ENCODE data around the gene DIP2C.

DIP2C gene

DNA sequence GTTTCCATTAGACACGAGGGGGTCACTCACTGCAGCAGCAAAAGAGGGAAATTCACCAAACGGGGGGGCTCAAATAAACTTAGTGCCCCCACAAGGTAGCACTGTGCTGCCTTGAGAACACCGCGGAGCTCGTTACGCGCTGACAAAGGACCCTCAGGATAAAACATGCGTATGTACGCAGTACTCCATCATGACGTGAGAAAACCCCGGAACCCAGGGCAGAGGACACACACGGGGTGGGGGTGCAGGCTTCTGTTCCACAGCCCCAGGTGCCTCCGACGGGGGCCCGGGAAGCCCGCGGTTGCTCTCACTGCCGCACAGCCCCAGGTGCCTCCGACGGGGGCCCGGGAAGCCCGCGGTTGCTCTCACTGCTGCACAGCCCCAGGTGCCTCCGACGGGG is 321.8 kb downstream of the DIP2C start:
- Histone ChIP-seq H3K27me3 (replicated peaks; ENCODE audit: control insufficient read depth, insufficient read depth, low read length) (no peaks in the 10 kb centered on the region; the same call in 1 of the 2 replicates), H3K4me3 (replicated peaks; ENCODE audit: low read depth, low read length) (no peak overlapping the region), H3K36me3 (ENCODE audit: control insufficient read depth, insufficient read depth, low read length) (no peaks in the 10 kb centered on the region)
- no peak for DNase-seq (ENCODE audit: extremely low read depth, insufficient read length)
- TF ChIP-seq, protein P1, sequence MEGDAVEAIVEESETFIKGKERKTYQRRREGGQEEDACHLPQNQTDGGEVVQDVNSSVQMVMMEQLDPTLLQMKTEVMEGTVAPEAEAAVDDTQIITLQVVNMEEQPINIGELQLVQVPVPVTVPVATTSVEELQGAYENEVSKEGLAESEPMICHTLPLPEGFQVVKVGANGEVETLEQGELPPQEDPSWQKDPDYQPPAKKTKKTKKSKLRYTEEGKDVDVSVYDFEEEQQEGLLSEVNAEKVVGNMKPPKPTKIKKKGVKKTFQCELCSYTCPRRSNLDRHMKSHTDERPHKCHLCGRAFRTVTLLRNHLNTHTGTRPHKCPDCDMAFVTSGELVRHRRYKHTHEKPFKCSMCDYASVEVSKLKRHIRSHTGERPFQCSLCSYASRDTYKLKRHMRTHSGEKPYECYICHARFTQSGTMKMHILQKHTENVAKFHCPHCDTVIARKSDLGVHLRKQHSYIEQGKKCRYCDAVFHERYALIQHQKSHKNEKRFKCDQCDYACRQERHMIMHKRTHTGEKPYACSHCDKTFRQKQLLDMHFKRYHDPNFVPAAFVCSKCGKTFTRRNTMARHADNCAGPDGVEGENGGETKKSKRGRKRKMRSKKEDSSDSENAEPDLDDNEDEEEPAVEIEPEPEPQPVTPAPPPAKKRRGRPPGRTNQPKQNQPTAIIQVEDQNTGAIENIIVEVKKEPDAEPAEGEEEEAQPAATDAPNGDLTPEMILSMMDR (IDR thresholded peaks at IDR 0.05; ENCODE audit: insufficient read depth, low read length, poor library complexity, severe bottlenecking): no peak

DNA sequence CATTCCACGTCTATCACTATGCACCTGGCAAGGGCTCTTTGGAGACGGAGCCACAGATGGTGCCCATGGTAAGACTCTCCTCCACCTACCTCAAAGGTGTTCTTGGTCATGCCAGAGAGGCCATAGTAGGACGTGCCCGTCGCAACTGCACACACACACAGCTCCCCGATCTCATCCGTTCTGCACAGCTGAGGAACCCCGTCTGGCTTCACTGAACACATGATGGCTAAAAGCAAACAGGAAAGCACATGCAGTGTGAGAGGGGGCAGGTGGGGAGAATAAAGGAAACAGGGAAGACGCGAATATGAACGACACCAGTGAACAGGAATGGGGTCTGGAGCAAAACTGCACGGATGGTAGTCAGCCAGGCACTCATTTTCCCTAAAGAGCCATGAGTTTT is 323.3 kb downstream of the DIP2C start:
- H3K4me3 ChIP-seq (replicated peaks; ENCODE audit: low read depth, low read length): no peak overlapping the region
- TF ChIP-seq, protein P1 (IDR thresholded peaks at IDR 0.05; ENCODE audit: insufficient read depth, low read length, poor library complexity, severe bottlenecking): no peak
- H3K36me3 ChIP-seq (ENCODE audit: control insufficient read depth, insufficient read depth, low read length): no peaks in the 10 kb centered on the region
- H3K27me3 ChIP-seq (replicated peaks; ENCODE audit: control insufficient read depth, insufficient read depth, low read length): peaks cover 1% of the 10 kb centered on the region; the same call in 1 of the 2 replicates
- no peak for DNase-seq (ENCODE audit: extremely low read depth, insufficient read length)

DNA sequence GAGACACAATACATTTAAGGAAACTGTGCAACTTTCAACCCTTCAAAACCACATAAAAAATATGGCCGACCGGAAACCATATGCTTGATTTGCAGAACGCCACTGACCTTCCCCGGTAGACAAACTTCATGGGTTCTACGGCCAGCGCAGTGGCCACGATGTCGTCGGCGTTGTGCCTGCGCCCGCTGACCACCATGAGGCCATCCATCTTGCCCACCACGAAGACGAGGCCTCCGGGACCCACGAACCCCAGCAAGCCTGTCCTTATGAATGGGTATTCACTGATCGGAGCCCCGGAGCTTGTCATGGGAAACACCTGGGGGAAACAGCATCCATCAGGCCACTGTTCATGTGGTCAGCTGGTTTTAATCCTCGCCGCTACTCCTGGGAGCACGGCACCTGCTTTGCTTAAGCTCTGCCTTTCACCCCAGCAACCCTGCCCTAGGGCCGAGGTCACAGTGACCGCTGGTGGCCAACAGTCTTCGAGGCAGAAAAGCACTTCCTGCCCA is 325.1 kb downstream of the DIP2C start:
- TF ChIP-seq, protein P1 (IDR thresholded peaks at IDR 0.05; ENCODE audit: insufficient read depth, low read length, poor library complexity, severe bottlenecking): no peak
- Histone ChIP-seq H3K4me3 (replicated peaks; ENCODE audit: low read depth, low read length) (no peak overlapping the region), H3K36me3 (ENCODE audit: control insufficient read depth, insufficient read depth, low read length) (no peaks in the 10 kb centered on the region), H3K27me3 (replicated peaks; ENCODE audit: control insufficient read depth, insufficient read depth, low read length) (peaks cover 1% of the 10 kb centered on the region; the same call in 1 of the 2 replicates)
- DNase-seq (ENCODE audit: extremely low read depth, insufficient read length): no peak

DNA sequence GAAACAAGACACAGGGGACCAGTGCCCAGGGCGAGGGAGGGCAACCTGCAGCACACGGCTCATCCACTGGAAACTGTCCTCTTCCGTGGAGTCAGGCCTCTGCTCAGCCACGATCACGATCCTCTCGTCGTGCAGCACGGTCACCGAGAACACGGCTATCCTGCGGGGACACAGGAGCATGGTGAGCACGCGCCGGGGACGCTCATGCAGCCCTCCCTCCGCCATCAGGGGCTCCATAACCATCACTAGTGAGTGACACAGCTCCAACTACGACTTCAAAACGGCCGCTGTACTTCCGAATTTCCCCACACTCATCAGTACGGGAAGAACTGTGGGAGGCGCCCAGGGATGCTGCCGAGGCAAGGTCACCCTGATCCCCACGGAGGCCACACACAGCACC is 326.3 kb downstream of the DIP2C start:
- peaks cover 1% of the 10 kb centered on the region; the same call in 1 of the 2 replicates for H3K27me3 ChIP-seq (replicated peaks; ENCODE audit: control insufficient read depth, insufficient read depth, low read length)
- DNase-seq (ENCODE audit: extremely low read depth, insufficient read length): no peak
- TF ChIP-seq, protein P1 (IDR thresholded peaks at IDR 0.05; ENCODE audit: insufficient read depth, low read length, poor library complexity, severe bottlenecking): no peak
- H3K4me3 ChIP-seq (replicated peaks; ENCODE audit: low read depth, low read length): no peak overlapping the region
- H3K36me3 ChIP-seq (ENCODE audit: control insufficient read depth, insufficient read depth, low read length): no peaks in the 10 kb centered on the region

DNA sequence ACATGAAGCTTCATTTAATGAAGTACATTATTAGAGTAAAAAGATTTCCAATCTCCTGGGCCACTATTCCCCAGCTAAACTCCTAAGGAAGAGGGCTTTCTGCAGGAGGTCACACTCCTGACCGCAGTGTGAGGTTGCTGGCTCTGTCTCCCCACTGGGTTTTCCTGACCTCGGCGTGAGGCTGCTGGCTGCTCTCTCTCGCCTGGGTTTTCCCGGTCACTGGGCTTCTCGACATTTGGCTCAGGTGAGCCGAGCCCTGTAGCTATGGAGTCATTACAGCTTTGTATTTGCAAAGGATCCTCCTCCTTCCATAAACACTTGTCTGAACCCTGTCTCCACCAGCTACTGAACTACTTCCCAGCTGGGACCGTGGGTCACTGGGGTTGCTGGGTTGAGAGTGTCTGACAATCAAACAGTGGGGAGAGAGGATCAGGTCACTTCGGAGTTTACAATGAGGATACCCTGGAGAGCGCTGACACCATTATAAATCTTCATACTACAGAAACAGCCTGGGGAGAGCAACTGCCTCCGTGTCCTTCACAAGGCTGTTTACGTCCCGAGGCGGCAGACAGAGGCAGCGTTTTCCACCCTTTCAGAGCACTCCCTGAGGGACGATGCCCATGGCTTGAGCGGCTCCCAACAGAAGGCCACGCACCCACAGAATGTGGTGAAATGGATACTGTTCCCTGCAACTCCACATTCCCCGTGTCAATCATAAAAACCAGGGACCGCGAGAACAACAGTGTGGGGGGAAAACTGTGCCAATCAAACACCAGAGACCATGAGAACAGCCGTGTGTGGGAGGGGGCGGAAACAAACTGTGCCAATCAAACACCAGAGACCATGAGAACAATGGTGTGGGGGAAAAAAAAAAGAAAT is 328.0 kb downstream of the DIP2C start:
- H3K4me3 ChIP-seq (replicated peaks; ENCODE audit: low read depth, low read length): no peak overlapping the region
- TF ChIP-seq, protein P1 (IDR thresholded peaks at IDR 0.05; ENCODE audit: insufficient read depth, low read length, poor library complexity, severe bottlenecking): no peak
- peaks cover 1% of the 10 kb centered on the region; the same call in 1 of the 2 replicates for H3K27me3 ChIP-seq (replicated peaks; ENCODE audit: control insufficient read depth, insufficient read depth, low read length)
- no peaks in the 10 kb centered on the region for H3K36me3 ChIP-seq (ENCODE audit: control insufficient read depth, insufficient read depth, low read length)
- DNase-seq (ENCODE audit: extremely low read depth, insufficient read length): no peak
